WTC11 (cell line): ENCODE measurements around the gene ANKRD52. TPM values are rescaled to one million over a fixed set of nuclear protein-coding genes. Genes with fewer than 3 reads are reported as not detected.

Experiments used
- ATAC-seq: fragments of 200-7000 bp; cut with Tn5 transposase; 2 replicates; pipeline ENCODE4 v1.10.0; 2021; ENCODE audit warnings: mild to moderate bottlenecking, moderate library complexity
- CTCF ChIA-PET: fragments of 300-600 bp; sonication (Branson Sonifier 250); formaldehyde crosslinking; loops from one replicate; lab custom pipeline; 2021; ENCODE audit warnings: antibody characterized with exemption; lab: Charles Lee
- POLR2A ChIA-PET: fragments of 350-600 bp; sonication (Branson Sonifier 250); formaldehyde crosslinking; loops from one replicate; lab custom pipeline; 2021; ENCODE audit warnings: antibody characterized with exemption; lab: Charles Lee
- DNase-seq: peaks from one replicate; pipeline ENCODE4 v3.0.0; 2021; ENCODE audit warnings: low spot score
- H3K27ac Mint-ChIP-seq: 2 replicates; pipeline ENCODE4 v1.8.0; 2021; ENCODE audit warnings: mixed read lengths
- H3K27me3 Mint-ChIP-seq: 2 replicates; pipeline ENCODE4 v1.8.0; 2021; ENCODE audit warnings: low read depth, mild to moderate bottlenecking, moderate library complexity, mixed read lengths
- H3K36me3 Mint-ChIP-seq: 2 replicates; pipeline ENCODE4 v1.8.0; 2021; ENCODE audit warnings: mixed read lengths
- H3K4me1 Mint-ChIP-seq: 2 replicates; pipeline ENCODE4 v1.8.0; 2022; ENCODE audit warnings: mixed read lengths
- H3K4me3 Mint-ChIP-seq: 2 replicates; pipeline ENCODE4 v1.8.0; 2021; ENCODE audit warnings: mild to moderate bottlenecking, moderate library complexity, mixed read lengths
- H3K9me3 Mint-ChIP-seq: 2 replicates; pipeline ENCODE4 v1.8.0; 2021; ENCODE audit warnings: mixed read lengths
- ARID4B ChIP-seq: sonication (generic); formaldehyde crosslinking; IDR thresholded peaks from 2 replicates; pipeline ENCODE4 v1.8.0; 2023; ENCODE audit warnings: missing genetic modification reagents, mild to moderate bottlenecking, borderline replicate concordance
- CDX4 ChIP-seq: fragments of 250-450 bp; sonication (Bioruptor Pico); IDR thresholded peaks from 2 replicates; pipeline ENCODE4 v1.9.0; 2021; ENCODE audit warnings: moderate library complexity, mild to moderate bottlenecking, inconsistent platforms, borderline replicate concordance
- CREM ChIP-seq: sonication (generic); formaldehyde crosslinking; IDR thresholded peaks from 2 replicates; pipeline ENCODE4 v1.8.1; 2022; ENCODE audit warnings: mild to moderate bottlenecking, missing genetic modification reagents, moderate library complexity
- CTCF ChIP-seq: fragments of 200-600 bp; IDR thresholded peaks from 2 replicates; pipeline ENCODE4 v1.8.0; 2022; ENCODE audit warnings: antibody characterized with exemption
- E2F1 ChIP-seq: sonication (generic); formaldehyde crosslinking; IDR thresholded peaks from 2 replicates; pipeline ENCODE4 v1.8.0; 2022; ENCODE audit warnings: mild to moderate bottlenecking, missing genetic modification reagents
- ETV6 ChIP-seq: sonication (generic); formaldehyde crosslinking; IDR thresholded peaks from 2 replicates; pipeline ENCODE4 v1.8.1; 2022; ENCODE audit warnings: mild to moderate bottlenecking, missing genetic modification reagents
- GABPB1 ChIP-seq: sonication (generic); formaldehyde crosslinking; IDR thresholded peaks from 2 replicates; pipeline ENCODE4 v1.8.1; 2023; ENCODE audit warnings: mild to moderate bottlenecking, missing genetic modification reagents
- IRF2 ChIP-seq: sonication (generic); formaldehyde crosslinking; IDR thresholded peaks from 2 replicates; pipeline ENCODE4 v1.8.0; 2022; ENCODE audit warnings: low read depth, missing genetic modification reagents, borderline replicate concordance
- MAX ChIP-seq: sonication (generic); formaldehyde crosslinking; IDR thresholded peaks from 2 replicates; pipeline ENCODE4 v1.8.0; 2022; ENCODE audit warnings: mild to moderate bottlenecking, missing genetic modification reagents
- NFE2L1 ChIP-seq: sonication (generic); formaldehyde crosslinking; IDR thresholded peaks from 2 replicates; pipeline ENCODE4 v1.8.1; 2023; ENCODE audit warnings: missing genetic modification reagents
- NFYB ChIP-seq: sonication (generic); formaldehyde crosslinking; conservative IDR thresholded peaks from 2 replicates; pipeline ENCODE4 v1.8.0; 2022; ENCODE audit warnings: low read depth, missing genetic modification reagents
- OVOL2 ChIP-seq: fragments of 250-450 bp; sonication (Bioruptor Pico); IDR thresholded peaks from 2 replicates; pipeline ENCODE4 v1.9.0; 2021; ENCODE audit warnings: mild to moderate bottlenecking, borderline replicate concordance
- PRDM15 ChIP-seq: sonication (generic); formaldehyde crosslinking; IDR thresholded peaks from 2 replicates; pipeline ENCODE4 v1.8.0; 2022; ENCODE audit warnings: missing genetic modification reagents
- SP1 ChIP-seq: sonication (generic); formaldehyde crosslinking; conservative IDR thresholded peaks from 2 replicates; pipeline ENCODE4 v1.8.1; 2022; ENCODE audit warnings: missing genetic modification reagents
- TEAD4 ChIP-seq: sonication (generic); formaldehyde crosslinking; IDR thresholded peaks from 2 replicates; pipeline ENCODE4 v1.8.0; 2022; ENCODE audit warnings: mild to moderate bottlenecking, missing genetic modification reagents
- ZNF281 ChIP-seq: sonication (generic); formaldehyde crosslinking; IDR thresholded peaks from 2 replicates; pipeline ENCODE4 v1.8.0; 2023; ENCODE audit warnings: mild to moderate bottlenecking, missing genetic modification reagents
- ZNF396 ChIP-seq: fragments of 250-450 bp; sonication (Bioruptor Pico); IDR thresholded peaks from 2 replicates; pipeline ENCODE4 v1.8.0; 2021; ENCODE audit warnings: mild to moderate bottlenecking, moderate library complexity, borderline replicate concordance
- total RNA-seq: library from RNA; stranded (reverse); gene quantifications from 3 replicates; pipeline ENCODE4 v1.2.3, GENCODE V29; 2021

Gene ANKRD52
- total RNA-seq, 1 experiment from 2014 or later: 41.2 TPM

GRCh38 chr12:56222531-56222895, 35.7 kb downstream of the ANKRD52 start:
- CTCF ChIA-PET: interaction anchor here (0.6 to 3.6 kb wide), 26 partner anchors 8 to 484 kb away, joined by 3 to 102 read pairs (median 6); partner anchors contain the start of genes ANKRD52, COQ10A, ESYT1 and PA2G4
- ATAC-seq (no peak), DNase-seq (no peak)
- Mint-ChIP-seq H3K4me1 (peaks cover 33% of the 10 kb centered on the region), H3K27me3 (no peaks in the 10 kb centered on the region), H3K36me3 (peaks cover 11% of the 10 kb centered on the region), H3K4me3 (peak overlapping the region; percentile 98), H3K9me3 (no peaks in the 10 kb centered on the region), H3K27ac (peak overlapping the region; percentile 100)
- TF ChIP-seq TEAD4 (CRISPR knock-in tag) (no peak), ZNF396 (no peak), E2F1 (0 out of 2 replicates have a peak, but pooled peaks have one; percentile 15), ARID4B (CRISPR knock-in tag) (no peak), ZNF281 (CRISPR knock-in tag) (no peak), NFE2L1 (CRISPR knock-in tag) (no peak), CREM (0 out of 2 replicates have a peak, but pooled peaks have one; percentile 1), IRF2 (CRISPR knock-in tag) (no peak), PRDM15 (CRISPR knock-in tag) (no peak)
- POLR2A ChIA-PET: interaction anchor here (0.6 to 2.6 kb wide), 24 partner anchors 8 to 484 kb away, joined by 3 to 33 read pairs (median 6); partner anchors contain the start of genes ANKRD52, ATP5F1B, CNPY2 and COQ10A

GRCh38 chr12:56221757-56222530, 36.2 kb downstream of the ANKRD52 start, which contains the start of gene RNF41:
Gene RNF41 (minus strand): TSS chr12:56221922. CDS start chr12:56214047, 7,875 bp downstream.
- DNase-seq (peak; percentile 97), ATAC-seq (peak; percentile 75)
- no peaks in the 10 kb centered on the region for H3K9me3 Mint-ChIP-seq
- peak within 1 kb of the TSS; percentile 100 for H3K27ac Mint-ChIP-seq
- no peaks in the 10 kb centered on the region for H3K27me3 Mint-ChIP-seq
- peaks cover 15% of the 10 kb centered on the region for H3K36me3 Mint-ChIP-seq
- CTCF ChIA-PET: interaction anchor here (0.6 to 3.6 kb wide), 39 partner anchors 9 to 483 kb away, joined by 3 to 102 read pairs (median 5); partner anchors contain the start of genes ANKRD52, CNPY2, COQ10A and ERBB3
- H3K4me1 Mint-ChIP-seq: peaks cover 33% of the 10 kb centered on the region
- H3K4me3 Mint-ChIP-seq: peak within 1 kb of the TSS; percentile 98
- POLR2A ChIA-PET: interaction anchor here (0.5 to 2.6 kb wide), 39 partner anchors 9 to 1284 kb away, joined by 3 to 33 read pairs (median 5); partner anchors contain the start of genes ANKRD52, ATP5F1B, CNPY2 and COQ10A
- TF ChIP-seq CTCF (no peak), MAX (CRISPR knock-in tag) (peak; percentile 65), IRF2 (CRISPR knock-in tag) (no peak), NFYB (CRISPR knock-in tag) (no peak), GABPB1 (CRISPR knock-in tag) (no peak), OVOL2 (CRISPR knock-in tag) (no peak), CDX4 (no peak), SP1 (CRISPR knock-in tag) (peak; percentile 91; the same call in 1 of the 2 replicates), CREM (peak; percentile 77), ETV6 (CRISPR knock-in tag) (0 out of 2 replicates have a peak, but pooled peaks have one; percentile 32)
